GM23338 (cell line): ENCODE results near the gene MMAB. TPM values are rescaled to one million over a fixed set of nuclear protein-coding genes. Genes with fewer than 3 reads are reported as not detected.

ENCODE experiments used
- ATAC-seq: fragments of 200-7000 bp; cut with Tn5 transposase; 3 replicates; pipeline ENCODE4 v1.9.1; 2020
- DNase-seq: peaks from one replicate; pipeline ENCODE4 v3.0.0-alpha.2; 2015; ENCODE audit warnings: low spot score
- H2AFZ ChIP-seq: fragments of 200-600 bp; sonication (generic); 2 replicates; pipeline ENCODE4 v1.8.0; 2016; ENCODE audit warnings: antibody characterized with exemption, mild to moderate bottlenecking, moderate library complexity
- H3F3A ChIP-seq: fragments of 200-600 bp; sonication (generic); replicated peaks from 2 replicates; pipeline ENCODE4 v1.8.0; 2017; ENCODE audit warnings: antibody characterized with exemption, mixed run types, low read depth
- H3K27ac ChIP-seq: fragments of 200-600 bp; sonication (generic); 2 replicates; pipeline ENCODE4 v1.6.1; 2016; ENCODE audit warnings: low read depth
- H3K27me3 ChIP-seq: fragments of 200-600 bp; sonication (generic); 2 replicates; pipeline ENCODE4 v1.8.0; 2016; ENCODE audit warnings: mild to moderate bottlenecking, mixed run types, moderate library complexity; ENCODE audit not compliant: insufficient read depth
- H3K36me3 ChIP-seq: fragments of 200-600 bp; sonication (generic); 2 replicates; pipeline ENCODE4 v1.8.0; 2016; ENCODE audit warnings: mild to moderate bottlenecking; ENCODE audit not compliant: insufficient read depth
- H3K4me1 ChIP-seq: fragments of 200-600 bp; sonication (generic); 2 replicates; pipeline ENCODE4 v1.8.0; 2016; ENCODE audit warnings: mild to moderate bottlenecking, moderate library complexity; ENCODE audit not compliant: insufficient read depth
- H3K4me2 ChIP-seq: fragments of 200-600 bp; sonication (generic); 2 replicates; pipeline ENCODE4 v1.7.1; 2017; ENCODE audit warnings: mixed run types
- H3K4me3 ChIP-seq: fragments of 200-600 bp; sonication (generic); 2 replicates; pipeline ENCODE4 v1.6.1; 2016; ENCODE audit warnings: mixed run types
- H3K79me2 ChIP-seq: fragments of 200-600 bp; sonication (generic); replicated peaks from 2 replicates; pipeline ENCODE4 v1.8.0; 2017; ENCODE audit warnings: mild to moderate bottlenecking; ENCODE audit not compliant: insufficient read depth
- H3K9me2 ChIP-seq: fragments of 200-600 bp; sonication (generic); 2 replicates; pipeline ENCODE4 v1.8.0; 2017; ENCODE audit not compliant: insufficient read depth
- H4K20me1 ChIP-seq: fragments of 200-600 bp; sonication (generic); replicated peaks from 2 replicates; pipeline ENCODE4 v1.8.0; 2017; ENCODE audit warnings: mild to moderate bottlenecking; ENCODE audit not compliant: insufficient read depth
- H3K27ac Mint-ChIP-seq: 2 replicates; pipeline ENCODE4 v1.8.0; 2020; ENCODE audit warnings: inconsistent platforms, mild to moderate bottlenecking, moderate library complexity, mixed read lengths
- H3K27me3 Mint-ChIP-seq: 3 replicates; pipeline ENCODE4 v1.8.0; 2022; ENCODE audit warnings: low read depth, mild to moderate bottlenecking, moderate library complexity, mixed read lengths, inconsistent platforms; ENCODE audit not compliant: insufficient read depth, poor library complexity
- H3K36me3 Mint-ChIP-seq: 3 replicates; pipeline ENCODE4 v1.8.0; 2021; ENCODE audit warnings: low read depth, mild to moderate bottlenecking, inconsistent platforms, moderate library complexity, mixed read lengths
- H3K4me1 Mint-ChIP-seq: 3 replicates; pipeline ENCODE4 v1.8.0; 2020; ENCODE audit warnings: mild to moderate bottlenecking, inconsistent platforms, mixed read lengths
- H3K4me3 Mint-ChIP-seq: 3 replicates; pipeline ENCODE4 v1.8.0; 2021; ENCODE audit warnings: moderate library complexity, mild to moderate bottlenecking, inconsistent platforms, mixed read lengths
- H3K9me3 Mint-ChIP-seq: 3 replicates; pipeline ENCODE4 v1.8.0; 2020; ENCODE audit warnings: moderate library complexity, mild to moderate bottlenecking, inconsistent platforms, mixed read lengths
- CREB1 ChIP-seq: fragments of 250-450 bp; sonication (Bioruptor Pico); IDR thresholded peaks from 2 replicates; pipeline ENCODE4 v1.5.0; 2020; ENCODE audit warnings: low read depth, mild to moderate bottlenecking, moderate library complexity
- CTCF ChIP-seq, 2 experiments: fragments of 200-600 bp in 1 of 2; sonication (generic) in 1 of 2; conservative IDR thresholded peaks; 2 replicates each; pipeline versions ENCODE4 v1.5.1 to v1.6.1; 2016 to 2017; ENCODE audit warnings: antibody characterized with exemption in 2 of 2, low read depth in 2 of 2, mild to moderate bottlenecking in 2 of 2, moderate library complexity in 1 of 2
- ETS1 ChIP-seq: IDR thresholded peaks from 2 replicates; pipeline ENCODE4 v1.6.1; 2016; ENCODE audit warnings: antibody characterized with exemption
- EZH2 ChIP-seq: fragments of 200-600 bp; sonication (generic); IDR thresholded peaks from one replicate; pipeline ENCODE4 v1.8.0; 2017; ENCODE audit warnings: antibody characterized with exemption, mild to moderate bottlenecking, low read depth; ENCODE audit not compliant: unreplicated experiment
- EZH2phosphoT487 ChIP-seq: fragments of 200-600 bp; sonication (generic); IDR thresholded peaks from one replicate; pipeline ENCODE4 v1.8.1; 2018; ENCODE audit warnings: antibody characterized with exemption; ENCODE audit not compliant: unreplicated experiment
- JUNB ChIP-seq: IDR thresholded peaks from one replicate; pipeline ENCODE4 v1.6.1; 2016; ENCODE audit warnings: antibody characterized with exemption; ENCODE audit not compliant: unreplicated experiment
- NANOG ChIP-seq: IDR thresholded peaks from 2 replicates; pipeline ENCODE4 v1.6.1; 2016; ENCODE audit warnings: antibody characterized with exemption, borderline replicate concordance
- POLR2AphosphoS5 ChIP-seq: IDR thresholded peaks from 2 replicates; pipeline ENCODE4 v1.6.1; 2016; ENCODE audit warnings: antibody characterized with exemption, low read depth
- REST ChIP-seq: IDR thresholded peaks from one replicate; pipeline ENCODE4 v1.6.1; 2018; ENCODE audit warnings: antibody characterized with exemption; ENCODE audit not compliant: unreplicated experiment
- STAT1 ChIP-seq: IDR thresholded peaks from one replicate; pipeline ENCODE4 v1.6.1; 2016; ENCODE audit warnings: antibody characterized with exemption; ENCODE audit not compliant: unreplicated experiment
- ZNF114 ChIP-seq: fragments of 250-450 bp; sonication (Bioruptor Pico); IDR thresholded peaks from 2 replicates; pipeline ENCODE4 v1.5.0; 2020; ENCODE audit warnings: mild to moderate bottlenecking, moderate library complexity
- ZNF331 ChIP-seq: fragments of 250-450 bp; sonication (Bioruptor Pico); IDR thresholded peaks from 2 replicates; pipeline ENCODE4 v1.5.0; 2020; ENCODE audit warnings: low read depth, mild to moderate bottlenecking, moderate library complexity
- ZNF462 ChIP-seq: fragments of 250-450 bp; sonication (Bioruptor Pico); IDR thresholded peaks from 2 replicates; pipeline ENCODE4 v1.5.0; 2020; ENCODE audit warnings: mild to moderate bottlenecking, moderate library complexity
- polyA plus RNA-seq: library from polyadenylated mRNA; unstranded; fragments of >200 nt; fragmentation: Nextera tagmentation; extraction: Ambion mirVana; gene quantifications from 2 replicates; pipeline ENCODE4 v1.2.1, GENCODE V29; 2016
- total RNA-seq: library from RNA; depleted of rRNA; stranded (reverse); fragments of >200 nt; shearing (Covaris generic); gene quantifications from 2 replicates; pipeline ENCODE4 v1.2.3, GENCODE V29; 2014

The MMAB gene
- total and polyA plus RNA-seq, 2 experiments from 2014 or later, result 24.7 to 38.5 TPM

- no peak overlapping the region for H3K27ac Mint-ChIP-seq
These were observed 2.4 kb upstream of the MMAB start for GRCh38 chr12:109575683-109576082.

More at GRCh38 chr12:109575683-109576082, 2.4 kb upstream of the MMAB start:
- H3K27ac ChIP-seq, result no peak overlapping the region
- H3K9me2 ChIP-seq, result peaks cover 5% of the 10 kb centered on the region; the same call in 1 of the 2 replicates
- peaks cover 16% of the 10 kb centered on the region for H3K4me1 Mint-ChIP-seq
- no peaks in the 10 kb centered on the region for H4K20me1 ChIP-seq
- H3K4me3 ChIP-seq, result no peak overlapping the region
- H3K27me3 Mint-ChIP-seq, result peaks cover 13% of the 10 kb centered on the region
- no peak for TF ChIP-seq STAT1
- no peak for TF ChIP-seq JUNB
- TF ChIP-seq POLR2AphosphoS5, result no peak
- TF ChIP-seq REST, result no peak
- no peak for TF ChIP-seq ZNF114 (CRISPR knock-in tag)
- no peak for TF ChIP-seq ZNF331 (CRISPR knock-in tag)
- no peak for TF ChIP-seq CTCF (conservative IDR thresholded peaks at IDR 0.05; ENCODE audit: low read depth in 2 of 2)
- TF ChIP-seq ETS1, result no peak
- TF ChIP-seq NANOG, result no peak
- no peak for TF ChIP-seq CREB1 (CRISPR knock-in tag)
- no peak for TF ChIP-seq EZH2phosphoT487
- no peak for TF ChIP-seq EZH2
- no peak for TF ChIP-seq ZNF462 (CRISPR knock-in tag)
- no peak overlapping the region for H3K4me2 ChIP-seq
- peaks cover 25% of the 10 kb centered on the region for H3K79me2 ChIP-seq
- no peak for DNase-seq
- H3K9me3 Mint-ChIP-seq, result no peaks in the 10 kb centered on the region
- no peak for ATAC-seq
- no peaks in the 10 kb centered on the region for H3K27me3 ChIP-seq
- H2AFZ ChIP-seq, result no peak overlapping the region
- peaks cover 42% of the 10 kb centered on the region for H3K36me3 Mint-ChIP-seq
- H3K4me1 ChIP-seq, result peaks cover 14% of the 10 kb centered on the region; the same call in 1 of the 2 replicates
- no peaks in the 10 kb centered on the region for H3F3A ChIP-seq
- no peak overlapping the region for H3K4me3 Mint-ChIP-seq
- peaks cover 21% of the 10 kb centered on the region for H3K36me3 ChIP-seq
